ENCODE results near the gene AMOTL2. TPM values are rescaled to one million over a fixed set of nuclear protein-coding genes. Genes with fewer than 3 reads are reported as not detected.

The AMOTL2 gene
- total and polyA plus RNA-seq, 9 of the 15 experiments (the other 6 are each of a cell fraction or from before 2014, with no cell fraction given), result 0.12 to 0.31 TPM; not detected in 7

DNA sequence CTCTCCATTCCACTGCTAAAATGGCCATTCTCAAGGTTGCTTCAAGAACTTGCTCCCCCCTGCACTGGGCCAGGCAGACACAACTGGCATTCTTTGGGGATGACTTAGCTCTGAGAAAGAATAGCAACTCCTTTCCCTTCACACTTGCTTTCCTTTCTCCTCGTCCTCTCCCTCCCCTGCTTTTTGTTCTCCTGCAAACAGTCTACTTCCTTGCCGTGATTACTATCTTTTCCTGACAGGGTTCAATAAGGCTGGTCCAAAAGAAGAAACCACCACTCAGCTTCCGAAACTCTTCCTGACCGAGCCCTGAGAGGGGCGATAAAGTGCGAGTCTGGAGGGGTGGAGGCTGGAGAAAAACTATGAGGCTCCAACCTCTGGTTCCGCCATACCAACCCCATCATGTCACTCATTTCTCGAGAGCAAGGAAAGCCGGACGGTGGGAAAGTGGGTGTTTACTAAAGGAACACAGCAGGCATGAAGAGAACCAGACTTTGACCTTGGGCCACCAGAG, 5.0 kb downstream of the AMOTL2 start:
- H3K27me3 ChIP-seq (ENCODE audit: control insufficient read depth in 2 of 2, insufficient read depth in 2 of 2, low read length in 2 of 2), result peaks cover 2 to 51% of the 10 kb centered on the region in 2 experiments; a peak in 3 of 5 replicates
- CTCF ChIA-PET (ENCODE audit: low intra/inter-chr PET ratio), result no interaction called here
- DNase-seq (ENCODE audit: extremely low read depth in 1 of 4, low spot score in 3 of 4) (no peak), ATAC-seq (no peak), FAIRE-seq (no peak)
- WGBS (ENCODE audit: insufficient coverage, low coverage, missing lambda C conversion rate), result 0% methylated on average over 9 of the region's 10 CpGs
- no peak overlapping the region for H3K9ac ChIP-seq (ENCODE audit: insufficient read depth in 1 of 2, low read depth in 2 of 2, low read length in 2 of 2)
- in situ Hi-C loops (cut with MboI), result no loop called here
- no peak overlapping the region for H2AFZ ChIP-seq (ENCODE audit: low read depth, low read length)
- H3K36me3 ChIP-seq (ENCODE audit: control insufficient read depth, insufficient read depth, low read length), result no peaks in the 10 kb centered on the region
- POLR2A ChIA-PET, result no interaction called here
- no peak overlapping the region for H3K4me2 ChIP-seq (ENCODE audit: insufficient read depth, low read length)
- H3K27ac ChIP-seq (ENCODE audit: extremely low read depth, low read depth, low read length), result no peak overlapping the region
- no peaks in the 10 kb centered on the region for H3K9me3 ChIP-seq (replicated peaks; ENCODE audit: control insufficient read depth, insufficient read depth, low read depth, low read length)
- H3K4me1 ChIP-seq (replicated peaks in 1 of 2; ENCODE audit: control insufficient read depth in 2 of 2, insufficient read depth in 2 of 2, low read length in 2 of 2), result peaks cover 0 to 4% of the 10 kb centered on the region in 2 experiments; a peak in 2 of 5 replicates
- intact Hi-C loops (cut with micrococcal nuclease), result no loop called here
- H4K20me1 ChIP-seq (replicated peaks; ENCODE audit: control insufficient read depth, insufficient read depth, low read length), result no peaks in the 10 kb centered on the region; the same call in none of the 2 replicates
- TF ChIP-seq HDAC2 (IDR thresholded peaks at IDR 0.05), result no peak
- no peak for TF ChIP-seq GTF2F1 (IDR thresholded peaks at IDR 0.05; ENCODE audit: low read depth, low read length)
- TF ChIP-seq KDM5B (IDR thresholded peaks at IDR 0.05; ENCODE audit: insufficient replicate concordance, low read depth, low read length), result no peak
- TF ChIP-seq, protein P1, sequence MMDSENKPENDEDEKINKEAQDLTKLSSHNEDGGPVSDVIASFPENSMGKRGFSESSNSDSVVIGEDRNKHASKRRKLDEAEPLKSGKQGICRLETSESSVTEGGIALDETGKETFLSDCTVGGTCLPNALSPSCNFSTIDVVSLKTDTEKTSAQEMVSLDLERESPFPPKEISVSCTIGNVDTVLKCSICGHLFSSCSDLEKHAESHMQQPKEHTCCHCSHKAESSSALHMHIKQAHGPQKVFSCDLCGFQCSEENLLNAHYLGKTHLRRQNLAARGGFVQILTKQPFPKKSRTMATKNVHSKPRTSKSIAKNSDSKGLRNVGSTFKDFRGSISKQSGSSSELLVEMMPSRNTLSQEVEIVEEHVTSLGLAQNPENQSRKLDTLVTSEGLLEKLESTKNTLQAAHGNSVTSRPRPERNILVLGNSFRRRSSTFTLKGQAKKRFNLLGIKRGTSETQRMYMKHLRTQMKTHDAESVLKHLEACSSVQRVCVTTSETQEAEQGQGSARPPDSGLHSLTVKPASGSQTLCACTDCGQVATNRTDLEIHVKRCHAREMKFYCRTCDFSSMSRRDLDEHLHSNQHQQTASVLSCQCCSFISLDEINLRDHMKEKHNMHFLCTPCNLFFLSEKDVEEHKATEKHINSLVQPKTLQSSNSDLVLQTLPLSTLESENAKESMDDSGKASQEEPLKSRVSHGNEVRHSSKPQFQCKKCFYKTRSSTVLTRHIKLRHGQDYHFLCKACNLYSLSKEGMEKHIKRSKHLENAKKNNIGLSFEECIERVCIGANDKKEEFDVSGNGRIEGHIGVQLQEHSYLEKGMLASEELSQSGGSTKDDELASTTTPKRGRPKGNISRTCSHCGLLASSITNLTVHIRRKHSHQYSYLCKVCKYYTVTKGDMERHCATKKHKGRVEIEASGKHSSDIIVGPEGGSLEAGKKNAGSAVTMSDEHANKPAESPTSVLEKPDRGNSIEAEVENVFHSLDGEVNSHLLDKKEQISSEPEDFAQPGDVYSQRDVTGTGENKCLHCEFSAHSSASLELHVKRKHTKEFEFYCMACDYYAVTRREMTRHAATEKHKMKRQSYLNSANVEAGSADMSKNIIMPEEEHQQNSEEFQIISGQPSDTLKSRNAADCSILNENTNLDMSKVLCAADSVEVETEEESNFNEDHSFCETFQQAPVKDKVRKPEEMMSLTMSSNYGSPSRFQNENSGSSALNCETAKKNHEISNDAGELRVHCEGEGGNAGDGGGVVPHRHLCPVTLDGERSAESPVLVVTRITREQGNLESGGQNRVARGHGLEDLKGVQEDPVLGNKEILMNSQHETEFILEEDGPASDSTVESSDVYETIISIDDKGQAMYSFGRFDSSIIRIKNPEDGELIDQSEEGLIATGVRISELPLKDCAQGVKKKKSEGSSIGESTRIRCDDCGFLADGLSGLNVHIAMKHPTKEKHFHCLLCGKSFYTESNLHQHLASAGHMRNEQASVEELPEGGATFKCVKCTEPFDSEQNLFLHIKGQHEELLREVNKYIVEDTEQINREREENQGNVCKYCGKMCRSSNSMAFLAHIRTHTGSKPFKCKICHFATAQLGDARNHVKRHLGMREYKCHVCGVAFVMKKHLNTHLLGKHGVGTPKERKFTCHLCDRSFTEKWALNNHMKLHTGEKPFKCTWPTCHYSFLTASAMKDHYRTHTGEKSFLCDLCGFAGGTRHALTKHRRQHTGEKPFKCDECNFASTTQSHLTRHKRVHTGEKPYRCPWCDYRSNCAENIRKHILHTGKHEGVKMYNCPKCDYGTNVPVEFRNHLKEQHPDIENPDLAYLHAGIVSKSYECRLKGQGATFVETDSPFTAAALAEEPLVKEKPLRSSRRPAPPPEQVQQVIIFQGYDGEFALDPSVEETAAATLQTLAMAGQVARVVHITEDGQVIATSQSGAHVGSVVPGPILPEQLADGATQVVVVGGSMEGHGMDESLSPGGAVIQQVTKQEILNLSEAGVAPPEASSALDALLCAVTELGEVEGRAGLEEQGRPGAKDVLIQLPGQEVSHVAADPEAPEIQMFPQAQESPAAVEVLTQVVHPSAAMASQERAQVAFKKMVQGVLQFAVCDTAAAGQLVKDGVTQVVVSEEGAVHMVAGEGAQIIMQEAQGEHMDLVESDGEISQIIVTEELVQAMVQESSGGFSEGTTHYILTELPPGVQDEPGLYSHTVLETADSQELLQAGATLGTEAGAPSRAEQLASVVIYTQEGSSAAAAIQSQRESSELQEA (IDR thresholded peaks at IDR 0.05; ENCODE audit: low read depth), result no peak
- no peak for TF ChIP-seq SREBF1 (IDR thresholded peaks at IDR 0.05; ENCODE audit: borderline replicate concordance, low read depth, low read length)
- TF ChIP-seq CHD2 (IDR thresholded peaks at IDR 0.05; ENCODE audit: low read depth, low read length), result no peak
- TF ChIP-seq RBM15 (IDR thresholded peaks at IDR 0.05; ENCODE audit: insufficient read depth, low read length), result no peak
- no peak for TF ChIP-seq ZNF165 (CRISPR knock-in tag; IDR thresholded peaks at IDR 0.05; ENCODE audit: borderline replicate concordance)
- no peak for TF ChIP-seq JUN (IDR thresholded peaks at IDR 0.05; ENCODE audit: borderline replicate concordance, low read depth, low read length)
- TF ChIP-seq JUN (CRISPR knock-in tag; IDR thresholded peaks at IDR 0.05; ENCODE audit: borderline replicate concordance), result no peak
- no peak for TF ChIP-seq THRAP3 (IDR thresholded peaks at IDR 0.05; ENCODE audit: borderline replicate concordance)
- no peak for TF ChIP-seq PURB (CRISPR knock-in tag; IDR thresholded peaks at IDR 0.05; ENCODE audit: low read depth)
- no peaks in the 10 kb centered on the region for H3K79me2 ChIP-seq (ENCODE audit: control insufficient read depth, insufficient read depth, low read length)
- no TSS peak for BruUV-seq (replicated peaks)
- H3K9me1 ChIP-seq (ENCODE audit: control insufficient read depth, insufficient read depth, low read length), result no peaks in the 10 kb centered on the region
- H3K4me3 ChIP-seq, result no peak overlapping the region

Data from K562 (cell line).